ENCODE data around the gene MLLT6. TPM values are rescaled to one million over a fixed set of nuclear protein-coding genes. Genes with fewer than 3 reads are reported as not detected.

Gene MLLT6
- total and polyA plus RNA-seq, 12 donors: 17.3 to 104 (median 67.5) TPM

- H3K4me1 ChIP-seq: peaks cover 12 to 60% (median 49%) of the 10 kb centered on the region in 9 donors
- WGBS, 2 donors: 67 to 74% methylated on average over 4 of the region's 4 CpGs
- intact Hi-C loops (cut with DNase I): loop anchor here in 1 of 10 donors (5.0 kb wide), 1 partner anchor 34 kb away; the partner anchor contains the start of gene MLLT6
- peaks cover 0 to 44% (median 17%) of the 10 kb centered on the region in 9 donors for H3K36me3 ChIP-seq
- no peak for TF ChIP-seq CTCF (IDR thresholded peaks at IDR 0.05)
- no peak overlapping the region for H3K4me3 ChIP-seq
- H3K9me3 ChIP-seq: no peaks in the 10 kb centered on the region
- peaks cover 0 to 2% (median 0%) of the 10 kb centered on the region in 7 donors for H3K27me3 ChIP-seq
- ATAC-seq: no peak
- H3K27ac ChIP-seq: peak overlapping the region in 7 of 10 donors; percentile 3 to 88 (median 76)
- DNase-seq: no peak
Observed at GRCh38 chr17:38740806-38741205, 35.7 kb downstream of the MLLT6 start.

- DNase-seq (no peak), ATAC-seq (peak in 5 of 8 donors; percentile 0 to 5 (median 2))
- H3K36me3 ChIP-seq: peaks cover 0 to 37% (median 15%) of the 10 kb centered on the region in 9 donors
- peaks cover 0 to 7% (median 0%) of the 10 kb centered on the region in 7 donors for H3K27me3 ChIP-seq
- no peaks in the 10 kb centered on the region for H3K9me3 ChIP-seq
- intact Hi-C loops (cut with DNase I): loop anchor here in 1 of 10 donors (5.0 kb wide), 1 partner anchor 34 kb away; the partner anchor contains the start of gene MLLT6
- H3K27ac ChIP-seq: peak overlapping the region in 9 of 10 donors; percentile 3 to 88 (median 79)
- TF ChIP-seq CTCF (IDR thresholded peaks at IDR 0.05): no peak
- WGBS, 2 donors: 41 to 48% methylated on average over 5 of the region's 5 CpGs
- peaks cover 12 to 61% (median 50%) of the 10 kb centered on the region in 9 donors for H3K4me1 ChIP-seq
- peak overlapping the region in 1 of 10 donors; percentile 0 for H3K4me3 ChIP-seq
Observed at GRCh38 chr17:38741461-38741860, 36.4 kb downstream of the MLLT6 start.

GRCh38 chr17:38741921-38742410 lies 36.9 kb downstream of the MLLT6 start:
- Histone ChIP-seq H3K27ac (peak overlapping the region; percentile 9 to 88 (median 78)), H3K4me1 (peaks cover 12 to 66% (median 53%) of the 10 kb centered on the region in 9 donors), H3K27me3 (peaks cover 0 to 12% (median 0%) of the 10 kb centered on the region in 7 donors), H3K9me3 (no peaks in the 10 kb centered on the region), H3K4me3 (peak overlapping the region in 4 of 10 donors; percentile 0 to 16 (median 6)), H3K36me3 (peaks cover 0 to 32% (median 15%) of the 10 kb centered on the region in 9 donors)
- TF ChIP-seq CTCF (IDR thresholded peaks at IDR 0.05): no peak
- ATAC-seq (peak; percentile 37 to 87 (median 68)), DNase-seq (peak in 1 of 2 donors; percentile 63)
- 22% methylated on average over 7 of the region's 7 CpGs for WGBS, 2 donors
- intact Hi-C loops (cut with DNase I): loop anchor here in 1 of 10 donors (5.0 kb wide), 1 partner anchor 35 kb away; the partner anchor contains the start of gene MLLT6

GRCh38 chr17:38742411-38743308 lies 37.6 kb downstream of the MLLT6 start:
- peaks cover 0 to 19% (median 0%) of the 10 kb centered on the region in 7 donors for H3K27me3 ChIP-seq
- 32 to 43% methylated on average over 22 of the region's 22 CpGs for WGBS, 2 donors
- intact Hi-C loops (cut with DNase I): loop anchor here in 1 of 10 donors (5.0 kb wide), 1 partner anchor 35 kb away; the partner anchor contains the start of gene MLLT6
- H3K4me3 ChIP-seq: peak overlapping the region in 4 of 10 donors; percentile 0 to 16 (median 6)
- DNase-seq (peak in 1 of 2 donors; percentile 89), ATAC-seq (peak; percentile 36 to 75 (median 60))
- H3K4me1 ChIP-seq: peaks cover 12 to 69% (median 53%) of the 10 kb centered on the region in 9 donors
- peaks cover 0 to 25% (median 15%) of the 10 kb centered on the region in 9 donors for H3K36me3 ChIP-seq
- TF ChIP-seq CTCF (IDR thresholded peaks at IDR 0.05): no peak
- H3K9me3 ChIP-seq: no peaks in the 10 kb centered on the region
- H3K27ac ChIP-seq: peak overlapping the region; percentile 9 to 88 (median 78)

Data from heart right ventricle (tissue), 16 donors.